HepG2 (cell line): ENCODE results near the gene CARMIL1.

Experiments
- KDM1A ChIP-seq: IDR thresholded peaks from 2 replicates; pipeline ENCODE4 v1.6.1; 2016; ENCODE audit warnings: missing compliant biosample characterization
- PCBP2 ChIP-seq: fragments of 200-400 bp; formaldehyde crosslinking; optimal IDR thresholded peaks from 2 replicates; pipeline ENCODE3; 2018; ENCODE audit warnings: low read length, low read depth; ENCODE audit not compliant: poor library complexity, severe bottlenecking
- RAD21 ChIP-seq: fragments of 450-650 bp; formaldehyde crosslinking; IDR thresholded peaks from 2 replicates; pipeline ENCODE4 v1.5.0; 2020; ENCODE audit warnings: mild to moderate bottlenecking
- TBL1XR1 ChIP-seq: fragments of 150-350 bp; IDR thresholded peaks from 2 replicates; pipeline ENCODE4 v1.6.1; 2014; ENCODE audit warnings: borderline replicate concordance, low read length; ENCODE audit not compliant: partially characterized antibody
- ZNF335 ChIP-seq: sonication (generic); formaldehyde crosslinking; IDR thresholded peaks from 2 replicates; pipeline ENCODE4 v1.4.0; 2020; ENCODE audit warnings: missing genetic modification reagents

DNA sequence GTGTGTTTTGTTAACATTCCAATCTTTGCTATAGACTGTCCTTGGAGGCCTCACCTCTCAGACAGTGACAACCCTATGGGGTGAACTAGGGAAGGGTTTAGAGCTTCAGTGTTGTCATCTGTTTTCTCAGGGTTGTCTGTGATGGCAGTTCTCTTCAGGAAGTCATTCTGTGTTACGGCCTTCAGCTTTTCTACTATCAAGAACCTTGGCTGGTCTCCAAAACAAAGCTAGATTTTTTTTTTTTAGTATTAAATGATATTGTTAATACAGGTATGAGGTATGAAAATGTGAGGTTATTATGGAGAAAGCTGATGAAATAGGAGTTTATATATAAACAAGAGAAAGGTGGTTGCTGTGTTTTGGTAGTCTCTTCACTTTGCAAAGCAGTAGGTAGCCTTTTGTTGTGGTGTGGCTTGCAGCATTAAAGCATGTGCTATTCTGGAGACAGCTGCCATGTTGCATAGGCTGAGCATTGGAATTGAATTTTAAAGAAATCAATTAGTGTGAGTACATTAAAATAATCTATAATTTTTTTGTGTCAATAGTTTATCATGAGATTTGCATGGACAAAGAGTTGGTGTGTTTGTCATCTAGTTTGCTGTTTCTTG lies 162.6 kb downstream of the CARMIL1 start:
- TF ChIP-seq PCBP2 = no peak
- no peak for TF ChIP-seq TBL1XR1
- no peak for TF ChIP-seq ZNF335 (CRISPR knock-in tag)
- TF ChIP-seq KDM1A = no peak
- TF ChIP-seq RAD21 (CRISPR knock-in tag) = no peak
